Spleen (tissue), 13 donors: ENCODE data around the gene TNP2. TPM values are rescaled to one million over a fixed set of nuclear protein-coding genes. Genes with fewer than 3 reads are reported as not detected.

Source experiments
- DNase-seq: peaks from one replicate; pipeline ENCODE4 v3.0.0-alpha.2; 2020
- H3K27ac ChIP-seq, 8 donors: fragments of 200-600 bp; sonication (generic) in 7 of 8; 1 replicate in 4 of 8; 2 replicates in 4 of 8; pipeline versions ENCODE4 v1.5.0 to v1.8.0; 2016 to 2021; ENCODE audit warnings: inconsistent platforms in 4 of 8, mild to moderate bottlenecking in 4 of 8, moderate library complexity in 1 of 8
- H3K27me3 ChIP-seq, 7 donors: fragments of 200-600 bp; sonication (generic) in 6 of 7; replicated peaks in 1 of 7; 1 replicate in 4 of 7; 2 replicates in 3 of 7; pipeline versions ENCODE4 v1.5.0 to v1.8.0; 2016 to 2021; ENCODE audit warnings: inconsistent platforms in 3 of 7, mild to moderate bottlenecking in 1 of 7
- H3K36me3 ChIP-seq, 6 donors: fragments of 200-600 bp; sonication (generic) in 5 of 6; 1 replicate in 4 of 6; 2 replicates in 2 of 6; pipeline versions ENCODE4 v1.5.0 to v1.8.0; 2016 to 2021; ENCODE audit warnings: inconsistent platforms in 2 of 6
- H3K4me1 ChIP-seq, 6 donors: fragments of 200-600 bp; sonication (generic) in 5 of 6; 1 replicate in 3 of 6; 2 replicates in 3 of 6; pipeline versions ENCODE4 v1.5.0 to v1.8.0; 2016 to 2021; ENCODE audit warnings: inconsistent platforms in 3 of 6
- H3K4me3 ChIP-seq, 8 donors: fragments of 200-600 bp; sonication (generic) in 7 of 8; 1 replicate in 4 of 8; 2 replicates in 4 of 8; pipeline versions ENCODE4 v1.5.0 to v1.8.0; 2016 to 2021; ENCODE audit warnings: inconsistent platforms in 4 of 8, mild to moderate bottlenecking in 4 of 8, moderate library complexity in 2 of 8
- H3K9me3 ChIP-seq, 8 donors: fragments of 200-600 bp; sonication (generic) in 7 of 8; 1 replicate in 4 of 8; 2 replicates in 4 of 8; pipeline versions ENCODE4 v1.5.0 to v1.8.0; 2016 to 2021; ENCODE audit warnings: inconsistent platforms in 4 of 8
- POLR2A ChIP-seq, 3 donors: fragments of 450-650 bp; IDR thresholded peaks; one replicate each; pipeline ENCODE4 v1.5.1; 2017; ENCODE audit warnings: antibody characterized with exemption in 3 of 3, mild to moderate bottlenecking in 1 of 3
- POLR2AphosphoS5 ChIP-seq, 3 donors: sonication (generic); formaldehyde crosslinking; IDR thresholded peaks; one replicate each; pipeline ENCODE4 v1.5.1; 2017; ENCODE audit warnings: antibody characterized with exemption in 3 of 3
- WGBS, 5 donors: extraction: QIAGEN DNeasy Blood & Tissue Kit in 3 of 5; methylation state at CpG; one replicate each; pipeline versions ENCODE4 v1.1.5 to v1.1.7; 2013 to 2018; 5-methylcytosine and 5-hydroxymethylcytosine counted together
- intact Hi-C: fragments of 100-400 bp; cut with DNase I; formaldehyde crosslinking; loops from one replicate; pipeline ENCODE4 v1.15.0; 2023; ENCODE audit warnings: low total_unique reads
- long read RNA-seq, 2 donors: transcript quantifications; one replicate each; lab custom pipeline, GENCODE V29; 2026
- polyA plus RNA-seq, 3 donors: library from polyadenylated mRNA; stranded (reverse); fragments of 200-250 nt; gene quantifications; one replicate each; pipeline ENCODE4 v1.2.1, GENCODE V29; 2013
- total RNA-seq, 7 donors: library from RNA; depleted of rRNA in 3 of 7; stranded (reverse); fragments of >200 nt in 3 of 7; fragmentation: NEBNext Ultra II Directional in 4 of 7; extraction: Animal tissue kit (Norgen Biotek cat#: 25700) in 4 of 7; gene quantifications; one replicate each; pipeline versions ENCODE4 v1.1.0 to v1.2.1, GENCODE V29; 2016 to 2021
- TF ChIP-seq, protein P1 (sequence below), 11 experiments: fragments of 200-600 bp in 7 of 11; fragments of 450-650 bp in 4 of 11; sonication (generic) in 4 of 11; IDR thresholded peaks in 8 of 11; conservative IDR thresholded peaks in 3 of 11; 1 replicate in 7 of 11; 2 replicates in 4 of 11; pipeline versions ENCODE4 v1.4.0 to v1.8.0; 2016 to 2021; ENCODE audit warnings: antibody characterized with exemption in 11 of 11, inconsistent platforms in 4 of 11, mild to moderate bottlenecking in 1 of 11
- donor health status: healthy with polysubstance abuse.
- donor health status: DM: no; HTN: no; CAD: no; lungs with moderate emphysema.
- donor health status: DM: no; HTN: no; CAD: no.
- donor health status: Bipolar disorder and iron deficiency.
- donor health status: healthy.
- donor health status: DM: no; HTN: no; CAD: no.
- donor health status: DM: yes; HTN: yes; CAD: no.

Gene TNP2
- total RNA-seq (not detected), polyA plus RNA-seq (not detected)
- long read RNA-seq, donor 1: 0 reads
- long read RNA-seq, donor 2: 0 reads

DNA sequence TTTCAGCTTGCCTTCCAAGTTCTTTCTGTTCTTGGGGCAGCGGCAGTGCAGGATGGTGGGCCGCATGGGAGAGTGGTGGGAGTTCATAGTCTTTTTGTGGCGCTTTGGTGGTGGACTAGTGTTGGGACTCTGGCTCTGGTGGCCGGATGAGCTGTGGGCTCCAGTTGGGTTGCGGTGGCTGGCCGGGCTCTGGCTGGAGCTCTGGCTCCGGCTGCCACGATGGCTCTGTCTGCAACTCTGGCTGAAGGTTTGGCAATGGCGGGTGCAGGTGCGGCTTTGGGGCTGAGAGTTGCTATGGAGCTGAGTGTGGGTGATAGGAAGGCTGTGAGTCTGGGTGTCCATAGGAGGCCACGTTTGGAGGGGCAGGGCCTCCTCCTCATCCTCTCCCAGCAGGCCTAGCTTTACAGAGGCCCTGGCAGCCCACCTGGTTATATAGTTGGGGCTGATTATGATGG lies at the start of gene TNP2:
TSS of gene TNP2 (minus strand) at position 405 of the 455 bp plus-strand sequence. CDS start at position 342, 63 bp downstream.
- Histone ChIP-seq H3K27ac (no peak within 1 kb of the TSS), H3K36me3 (no peaks in the 10 kb centered on the region), H3K4me3 (no peak within 1 kb of the TSS), H3K4me1 (peaks cover 0 to 6% (median 6%) of the 10 kb centered on the region in 6 donors), H3K9me3 (no peaks in the 10 kb centered on the region), H3K27me3 (no peaks in the 10 kb centered on the region)
- intact Hi-C loops: no loop called here
- 91 to 97% (median 93%) methylated on average over 10 to 11 of the region's 11 CpGs for WGBS, 5 donors
- no peak for TF ChIP-seq POLR2AphosphoS5 (IDR thresholded peaks at IDR 0.05)
- TF ChIP-seq, protein P1, sequence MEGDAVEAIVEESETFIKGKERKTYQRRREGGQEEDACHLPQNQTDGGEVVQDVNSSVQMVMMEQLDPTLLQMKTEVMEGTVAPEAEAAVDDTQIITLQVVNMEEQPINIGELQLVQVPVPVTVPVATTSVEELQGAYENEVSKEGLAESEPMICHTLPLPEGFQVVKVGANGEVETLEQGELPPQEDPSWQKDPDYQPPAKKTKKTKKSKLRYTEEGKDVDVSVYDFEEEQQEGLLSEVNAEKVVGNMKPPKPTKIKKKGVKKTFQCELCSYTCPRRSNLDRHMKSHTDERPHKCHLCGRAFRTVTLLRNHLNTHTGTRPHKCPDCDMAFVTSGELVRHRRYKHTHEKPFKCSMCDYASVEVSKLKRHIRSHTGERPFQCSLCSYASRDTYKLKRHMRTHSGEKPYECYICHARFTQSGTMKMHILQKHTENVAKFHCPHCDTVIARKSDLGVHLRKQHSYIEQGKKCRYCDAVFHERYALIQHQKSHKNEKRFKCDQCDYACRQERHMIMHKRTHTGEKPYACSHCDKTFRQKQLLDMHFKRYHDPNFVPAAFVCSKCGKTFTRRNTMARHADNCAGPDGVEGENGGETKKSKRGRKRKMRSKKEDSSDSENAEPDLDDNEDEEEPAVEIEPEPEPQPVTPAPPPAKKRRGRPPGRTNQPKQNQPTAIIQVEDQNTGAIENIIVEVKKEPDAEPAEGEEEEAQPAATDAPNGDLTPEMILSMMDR (IDR thresholded peaks at IDR 0.05 in 8 of 11, conservative IDR thresholded peaks at IDR 0.05 in 3 of 11): no peak
- no peak for TF ChIP-seq POLR2A (IDR thresholded peaks at IDR 0.05)
- no peak for DNase-seq

DNA sequence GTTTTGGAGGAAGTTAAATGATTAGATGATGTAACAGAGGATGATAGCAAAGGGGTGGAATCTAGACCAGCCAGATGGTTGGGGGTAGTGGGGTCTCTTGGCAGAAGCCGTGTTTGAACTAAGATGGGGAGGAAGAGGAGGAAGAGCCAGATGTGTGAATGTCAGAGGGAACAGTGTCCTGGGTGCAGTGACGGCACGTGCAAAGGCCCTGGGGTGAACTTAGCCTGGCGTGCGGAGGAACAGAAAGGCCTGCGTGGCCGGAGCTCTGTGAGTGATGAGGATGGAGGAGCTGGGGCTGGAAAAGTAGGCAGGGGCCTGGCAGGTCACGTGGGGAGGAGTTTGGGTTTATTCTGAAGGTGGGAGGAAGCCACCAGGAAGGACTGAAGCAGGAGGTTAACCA lies 49.7 kb upstream of the TNP2 start:
- peaks cover 0 to 26% (median 0%) of the 10 kb centered on the region in 6 donors for H3K4me1 ChIP-seq
- no peak overlapping the region for H3K27ac ChIP-seq
- H3K4me3 ChIP-seq: no peak overlapping the region
- H3K36me3 ChIP-seq: no peaks in the 10 kb centered on the region
- intact Hi-C loops: no loop called here
- H3K9me3 ChIP-seq: no peaks in the 10 kb centered on the region
- no peak for DNase-seq
- 82 to 95% (median 87%) methylated on average over 8 of the region's 8 CpGs for WGBS, 5 donors
- no peaks in the 10 kb centered on the region for H3K27me3 ChIP-seq
- TF ChIP-seq POLR2AphosphoS5 (IDR thresholded peaks at IDR 0.05) (no peak), POLR2A (IDR thresholded peaks at IDR 0.05) (no peak)
- TF ChIP-seq, protein P1 (IDR thresholded peaks at IDR 0.05 in 8 of 11, conservative IDR thresholded peaks at IDR 0.05 in 3 of 11): no peak

DNA sequence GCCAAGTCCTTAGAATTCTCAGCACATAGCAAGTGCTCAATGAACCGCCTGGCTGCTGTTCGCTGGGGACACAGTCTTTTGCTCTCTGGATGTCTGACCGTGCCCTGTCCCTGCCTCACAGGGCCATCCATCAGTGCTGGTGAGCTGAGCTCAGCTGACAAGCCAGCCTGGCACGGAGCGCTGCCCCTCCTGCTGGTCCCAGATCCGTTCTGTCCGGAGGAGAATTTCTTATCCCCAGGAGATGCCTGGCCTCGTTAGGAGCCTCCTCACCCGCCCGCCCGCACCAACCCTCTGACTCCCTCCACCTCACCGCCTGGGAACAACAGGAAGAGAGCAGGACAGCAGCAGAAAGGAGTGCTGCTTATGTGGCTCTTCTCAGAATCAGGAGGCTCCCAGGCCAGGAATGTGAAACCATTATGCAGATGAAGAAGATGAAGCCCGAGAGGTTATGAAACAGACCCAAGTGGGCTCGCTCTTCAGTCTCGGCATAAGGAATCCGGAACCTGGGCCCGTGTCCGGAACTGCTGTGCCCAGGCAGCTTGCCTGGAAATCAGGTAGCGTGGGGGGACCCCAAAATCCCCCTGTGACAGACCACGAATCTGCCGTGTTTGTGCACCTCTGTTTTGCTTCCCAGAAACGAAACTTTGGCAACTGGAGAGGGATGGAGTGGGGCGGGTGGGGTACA lies 47.3 kb upstream of the TNP2 start:
- WGBS, 5 donors: 76 to 90% (median 83%) methylated on average over 22 to 23 of the region's 23 CpGs
- Histone ChIP-seq H3K4me1 (peaks cover 11 to 41% (median 20%) of the 10 kb centered on the region in 6 donors), H3K4me3 (no peak overlapping the region), H3K9me3 (no peaks in the 10 kb centered on the region), H3K36me3 (no peaks in the 10 kb centered on the region), H3K27ac (no peak overlapping the region), H3K27me3 (no peaks in the 10 kb centered on the region)
- TF ChIP-seq POLR2A (IDR thresholded peaks at IDR 0.05): no peak
- no peak for TF ChIP-seq POLR2AphosphoS5 (IDR thresholded peaks at IDR 0.05)
- TF ChIP-seq, protein P1 (IDR thresholded peaks at IDR 0.05 in 8 of 11, conservative IDR thresholded peaks at IDR 0.05 in 3 of 11): no peak
- DNase-seq: no peak
- intact Hi-C loops: no loop called here

DNA sequence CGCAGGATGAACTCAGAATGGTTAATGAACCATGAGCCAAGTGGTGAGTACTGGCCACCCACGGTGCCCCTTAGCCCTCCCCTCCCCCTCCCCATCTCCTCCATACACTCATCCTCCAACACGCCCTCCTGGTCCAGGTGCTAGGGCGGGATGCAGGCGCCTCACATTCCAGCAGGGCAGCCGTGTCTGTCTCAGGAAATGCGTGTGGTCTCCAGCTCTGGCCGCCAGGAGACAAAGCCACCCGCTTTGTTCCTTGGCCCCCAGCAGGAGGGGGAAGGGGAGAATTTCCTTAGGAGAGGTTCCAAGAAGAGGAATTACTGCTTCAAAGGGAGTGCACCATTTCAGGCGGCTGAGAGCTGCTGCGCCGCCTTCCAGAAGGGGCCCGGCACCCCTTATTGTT lies 46.4 kb upstream of the TNP2 start:
- intact Hi-C loops: no loop called here
- Histone ChIP-seq H3K9me3 (no peaks in the 10 kb centered on the region), H3K27me3 (no peaks in the 10 kb centered on the region), H3K4me1 (peaks cover 11 to 51% (median 28%) of the 10 kb centered on the region in 6 donors), H3K36me3 (no peaks in the 10 kb centered on the region), H3K4me3 (no peak overlapping the region), H3K27ac (no peak overlapping the region)
- TF ChIP-seq POLR2A (IDR thresholded peaks at IDR 0.05) (no peak), POLR2AphosphoS5 (IDR thresholded peaks at IDR 0.05) (no peak)
- TF ChIP-seq, protein P1 (IDR thresholded peaks at IDR 0.05 in 8 of 11, conservative IDR thresholded peaks at IDR 0.05 in 3 of 11): no peak
- no peak for DNase-seq
- 65 to 83% (median 74%) methylated on average over 13 of the region's 13 CpGs for WGBS, 5 donors
